Trophoblast cell (in vitro differentiated cells and primary cell): Measurements from ENCODE around the gene GNPNAT1.
A peak's percentile ranks its signal among the peaks of the same experiment; 100 is the strongest.

Experiments used
- DNase-seq, 2 donors: peaks; one replicate each; pipeline ENCODE4 v3.0.0-alpha.2; 2016
- H2AFZ ChIP-seq: 2 replicates; pipeline ENCODE4 v1.6.1; 2013; ENCODE audit warnings: low read length, moderate library complexity, mild to moderate bottlenecking; ENCODE audit not compliant: insufficient read depth, poor library complexity
- H2AK5ac ChIP-seq: 2 replicates; pipeline ENCODE4 v1.6.1; 2013; ENCODE audit warnings: mild to moderate bottlenecking, low read length
- H2BK120ac ChIP-seq: 2 replicates; pipeline ENCODE4 v1.6.1; 2013; ENCODE audit warnings: low read length, mild to moderate bottlenecking, moderate library complexity; ENCODE audit not compliant: insufficient read depth, poor library complexity
- H2BK12ac ChIP-seq: 2 replicates; pipeline ENCODE4 v1.6.1; 2013; ENCODE audit warnings: mild to moderate bottlenecking, low read length, moderate library complexity
- H2BK5ac ChIP-seq: 2 replicates; pipeline ENCODE4 v1.6.1; 2013; ENCODE audit warnings: low read length, low read depth, moderate library complexity, mild to moderate bottlenecking; ENCODE audit not compliant: poor library complexity
- H3K14ac ChIP-seq: 2 replicates; pipeline ENCODE4 v1.6.1; 2013; ENCODE audit warnings: mild to moderate bottlenecking, low read length
- H3K18ac ChIP-seq: 2 replicates; pipeline ENCODE4 v1.6.1; 2013; ENCODE audit warnings: mild to moderate bottlenecking, low read length
- H3K23ac ChIP-seq: 2 replicates; pipeline ENCODE4 v1.6.1; 2013; ENCODE audit warnings: low read length
- H3K27ac ChIP-seq: 2 replicates; pipeline ENCODE4 v1.5.1; 2013; ENCODE audit warnings: low read depth, mild to moderate bottlenecking, inconsistent platforms, low read length, moderate library complexity
- H3K27me3 ChIP-seq: 2 replicates; pipeline ENCODE4 v1.6.1; 2013; ENCODE audit warnings: inconsistent platforms, mild to moderate bottlenecking, low read length, moderate library complexity; ENCODE audit not compliant: insufficient read depth
- H3K36me3 ChIP-seq, 2 experiments: 1 replicate in 1 of 2; 2 replicates in 1 of 2; pipeline ENCODE4 v1.6.1; 2013; ENCODE audit warnings: low read length in 2 of 2, mild to moderate bottlenecking in 2 of 2, moderate library complexity in 1 of 2; ENCODE audit not compliant: insufficient read depth in 2 of 2, control insufficient read depth in 1 of 2
- H3K4ac ChIP-seq: 2 replicates; pipeline ENCODE4 v1.6.1; 2013; ENCODE audit warnings: low read depth, mild to moderate bottlenecking, low read length, moderate library complexity
- H3K4me1 ChIP-seq, 2 experiments: 1 replicate in 1 of 2; 2 replicates in 1 of 2; pipeline ENCODE4 v1.6.1; 2013; ENCODE audit warnings: low read length in 2 of 2, mild to moderate bottlenecking in 2 of 2, moderate library complexity in 1 of 2; ENCODE audit not compliant: insufficient read depth in 2 of 2, control insufficient read depth in 1 of 2
- H3K4me2 ChIP-seq: 2 replicates; pipeline ENCODE4 v1.6.1; 2013; ENCODE audit warnings: inconsistent platforms, mild to moderate bottlenecking, low read length, moderate library complexity
- H3K4me3 ChIP-seq: 2 replicates; pipeline ENCODE4 v1.5.1; 2013; ENCODE audit warnings: mild to moderate bottlenecking, low read depth, low read length, inconsistent platforms
- H3K79me1 ChIP-seq: one replicate; pipeline ENCODE4 v1.6.1; 2013; ENCODE audit warnings: low read length
- H3K79me2 ChIP-seq: 2 replicates; pipeline ENCODE4 v1.6.1; 2013; ENCODE audit warnings: low read length, mild to moderate bottlenecking; ENCODE audit not compliant: control insufficient read depth, insufficient read depth, poor library complexity
- H3K9ac ChIP-seq: 2 replicates; pipeline ENCODE4 v1.6.1; 2013; ENCODE audit warnings: mild to moderate bottlenecking, low read length
- H3K9me3 ChIP-seq: 2 replicates; pipeline ENCODE4 v1.6.1; 2013; ENCODE audit warnings: low read depth, mild to moderate bottlenecking, control low read depth, inconsistent platforms, low read length; ENCODE audit not compliant: insufficient read depth
- H4K12ac ChIP-seq: 2 replicates; pipeline ENCODE4 v1.6.1; 2013; ENCODE audit warnings: low read depth, mild to moderate bottlenecking, low read length, moderate library complexity
- H4K8ac ChIP-seq: 2 replicates; pipeline ENCODE4 v1.6.1; 2013; ENCODE audit warnings: low read depth, mild to moderate bottlenecking, low read length, moderate library complexity
- H4K91ac ChIP-seq: one replicate; pipeline ENCODE4 v1.6.1; 2013; ENCODE audit warnings: low read depth, mild to moderate bottlenecking, low read length, moderate library complexity
- WGBS: extraction: QIAGEN DNeasy Blood & Tissue Kit; methylation state at CpG from one replicate; pipeline ENCODE4 v1.1.7; 2013; ENCODE audit warnings: missing lambda C conversion rate; ENCODE audit not compliant: insufficient read length, insufficient coverage; ENCODE audit errors: extremely low coverage; 5-methylcytosine and 5-hydroxymethylcytosine counted together

The GNPNAT1 gene

GRCh38 chr14:52790756-52791222 lies 618 bp downstream of the GNPNAT1 start:
- Histone ChIP-seq H3K79me1 (peaks cover 10% of the 10 kb centered on the region), H2AK5ac (peak overlapping the region; percentile 82), H2BK120ac (peak overlapping the region; percentile 20), H4K12ac (peak overlapping the region; percentile 59), H3K27me3 (no peaks in the 10 kb centered on the region), H2AFZ (peak overlapping the region; percentile 92), H4K91ac (peak overlapping the region; percentile 36), H2BK12ac (peak overlapping the region; percentile 33), H4K8ac (peak overlapping the region; percentile 56), H3K23ac (no peak overlapping the region), H3K79me2 (peaks cover 7% of the 10 kb centered on the region), H3K4me3 (peak overlapping the region; percentile 82), H3K18ac (peak overlapping the region; percentile 21), H3K36me3 (no peaks in the 10 kb centered on the region), H3K27ac (peak overlapping the region; percentile 12), H3K4ac (peak overlapping the region; percentile 44), H3K9me3 (no peaks in the 10 kb centered on the region), H3K14ac (peak overlapping the region; percentile 36), H2BK5ac (peak overlapping the region; percentile 34), H3K4me2 (peak overlapping the region; percentile 97), H3K9ac (peak overlapping the region; percentile 73), H3K4me1 (peaks cover 2 to 5% of the 10 kb centered on the region in 2 experiments)
- no CpG with 5 or more reads among the region's 26 CpGs for WGBS
- DNase-seq = no peak

- H4K8ac ChIP-seq = no peak overlapping the region
- H3K27ac ChIP-seq = no peak overlapping the region
- peak in 1 of 2 donors; percentile 34 for DNase-seq
- no peak overlapping the region for H2BK120ac ChIP-seq
- no peak overlapping the region for H2BK5ac ChIP-seq
- H3K9ac ChIP-seq = no peak overlapping the region
- no peak overlapping the region for H2AK5ac ChIP-seq
- H3K18ac ChIP-seq = no peak overlapping the region
- no peak overlapping the region for H3K14ac ChIP-seq
- H4K12ac ChIP-seq = no peak overlapping the region
- no peak overlapping the region for H2BK12ac ChIP-seq
- H3K23ac ChIP-seq = no peak overlapping the region
- peaks cover 10% of the 10 kb centered on the region for H3K79me1 ChIP-seq
- H2AFZ ChIP-seq = no peak overlapping the region
- H3K27me3 ChIP-seq = no peaks in the 10 kb centered on the region
- H3K4me3 ChIP-seq = no peak overlapping the region
- H4K91ac ChIP-seq = no peak overlapping the region
- H3K4me2 ChIP-seq = peak overlapping the region; percentile 97
- H3K4me1 ChIP-seq = peaks cover 2 to 5% of the 10 kb centered on the region in 2 experiments
- peaks cover 7% of the 10 kb centered on the region for H3K79me2 ChIP-seq
- H3K9me3 ChIP-seq = no peaks in the 10 kb centered on the region
- H3K36me3 ChIP-seq = no peaks in the 10 kb centered on the region
- WGBS = no CpG with 5 or more reads among the region's 18 CpGs
- H3K4ac ChIP-seq = no peak overlapping the region
Observed at GRCh38 chr14:52790011-52790755, 1.2 kb downstream of the GNPNAT1 start.

GRCh38 chr14:52789118-52789517 lies 2.3 kb downstream of the GNPNAT1 start:
- no peak overlapping the region for H4K91ac ChIP-seq

GRCh38 chr14:52786887-52787286 lies 4.5 kb downstream of the GNPNAT1 start:
- H3K4me3 ChIP-seq = no peak overlapping the region
- no peak overlapping the region for H3K18ac ChIP-seq
- no peak overlapping the region for H3K27ac ChIP-seq
- H2BK120ac ChIP-seq = no peak overlapping the region
- H3K27me3 ChIP-seq = no peaks in the 10 kb centered on the region
- no peak for DNase-seq
- no peak overlapping the region for H3K9ac ChIP-seq
- no peak overlapping the region for H2AFZ ChIP-seq
- no peak overlapping the region for H4K8ac ChIP-seq
- no peaks in the 10 kb centered on the region for H3K9me3 ChIP-seq
- H3K14ac ChIP-seq = no peak overlapping the region
- peaks cover 0 to 2% of the 10 kb centered on the region in 2 experiments for H3K36me3 ChIP-seq
- H3K79me2 ChIP-seq = peaks cover 7% of the 10 kb centered on the region
- no peak overlapping the region for H3K4me2 ChIP-seq
- H2BK5ac ChIP-seq = no peak overlapping the region
- H3K4ac ChIP-seq = no peak overlapping the region
- no peak overlapping the region for H4K91ac ChIP-seq
- peaks cover 0 to 2% of the 10 kb centered on the region in 2 experiments for H3K4me1 ChIP-seq
- no peak overlapping the region for H3K23ac ChIP-seq
- no peak overlapping the region for H4K12ac ChIP-seq
- H2BK12ac ChIP-seq = no peak overlapping the region
- peaks cover 10% of the 10 kb centered on the region for H3K79me1 ChIP-seq
- H2AK5ac ChIP-seq = no peak overlapping the region

More at GRCh38 chr14:52789118-52789517, 2.3 kb downstream of the GNPNAT1 start:
- Histone ChIP-seq H3K79me2 (peaks cover 7% of the 10 kb centered on the region), H3K27ac (no peak overlapping the region), H3K9ac (no peak overlapping the region), H3K4me1 (peaks cover 2 to 5% of the 10 kb centered on the region in 2 experiments), H3K18ac (no peak overlapping the region), H2BK5ac (no peak overlapping the region), H2AK5ac (no peak overlapping the region), H3K23ac (no peak overlapping the region), H3K4me2 (no peak overlapping the region), H2BK120ac (no peak overlapping the region), H4K8ac (no peak overlapping the region), H3K4me3 (no peak overlapping the region), H3K14ac (no peak overlapping the region), H3K9me3 (no peaks in the 10 kb centered on the region), H2BK12ac (no peak overlapping the region), H3K27me3 (no peaks in the 10 kb centered on the region), H2AFZ (no peak overlapping the region), H3K79me1 (peaks cover 10% of the 10 kb centered on the region), H4K12ac (no peak overlapping the region), H3K4ac (no peak overlapping the region), H3K36me3 (peaks cover 0 to 2% of the 10 kb centered on the region in 2 experiments)
- WGBS = no CpG with 5 or more reads among the region's 2 CpGs
- no peak for DNase-seq
